OCI-M1 (cell line): ENCODE results near the gene UBE2A.

ENCODE experiments used
- DNase-seq: peaks from one replicate; lab custom pipeline; 2025; lab: John Stamatoyannopoulos, UW

The UBE2A gene

DNA sequence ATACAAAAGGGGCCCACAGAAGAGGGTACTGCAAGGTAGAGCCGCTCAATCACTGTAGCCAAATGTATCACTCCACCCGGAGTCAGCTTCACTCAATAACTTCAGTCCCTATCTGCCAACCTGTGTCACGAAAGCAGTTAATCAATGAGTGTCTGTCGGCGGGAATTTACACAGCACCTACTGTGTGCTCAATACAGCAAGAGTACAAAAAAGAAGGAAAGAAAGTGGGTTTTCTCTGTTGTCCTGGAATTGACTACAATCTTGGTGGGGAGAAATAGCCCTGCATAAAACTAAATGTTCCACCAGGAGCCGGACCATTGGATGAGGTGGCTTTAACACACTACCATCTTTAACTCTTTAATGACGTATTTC lies 32.6 kb downstream of the UBE2A start:
- no peak for DNase-seq

- no peak for DNase-seq
Measured at GRCh38 chrX:119614776-119615175, 40.4 kb downstream of the UBE2A start.

DNA sequence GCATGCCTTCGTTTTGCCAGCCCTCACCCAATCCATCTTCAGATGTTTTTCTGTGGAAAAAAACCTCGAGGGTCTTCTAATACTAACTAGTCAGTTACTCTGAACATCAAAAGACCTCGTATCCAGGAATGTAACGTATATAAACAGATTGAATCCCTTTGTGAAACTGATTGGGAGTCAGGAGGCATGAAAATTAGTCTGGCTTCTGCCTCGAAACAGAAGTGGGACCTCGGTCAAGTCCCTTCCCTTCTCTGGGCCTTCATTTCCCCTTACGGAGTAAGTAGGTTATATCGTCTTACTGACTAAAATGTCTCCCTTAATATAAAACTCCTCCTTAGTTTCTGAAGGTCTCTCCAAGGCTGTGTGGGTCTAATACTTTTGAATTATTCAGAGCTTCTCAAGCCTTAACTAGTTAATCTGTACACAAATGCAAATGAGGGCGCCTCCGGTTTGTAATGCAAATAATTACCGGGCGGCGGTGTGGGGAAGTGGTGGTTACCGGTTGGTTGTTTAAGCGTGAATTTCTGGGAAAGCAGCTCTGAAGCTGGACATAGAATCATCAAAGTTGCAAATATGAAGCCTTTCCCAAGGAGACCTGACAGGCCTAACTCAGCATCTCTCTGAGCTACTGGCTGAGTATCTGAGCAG lies 43.3 kb downstream of the UBE2A start:
- no peak for DNase-seq

GRCh38 chrX:119618439-119618838 lies 44.1 kb downstream of the UBE2A start:
- DNase-seq: no peak

- DNase-seq: no peak
Measured at GRCh38 chrX:119622356-119623232, 48.2 kb downstream of the UBE2A start.

DNA sequence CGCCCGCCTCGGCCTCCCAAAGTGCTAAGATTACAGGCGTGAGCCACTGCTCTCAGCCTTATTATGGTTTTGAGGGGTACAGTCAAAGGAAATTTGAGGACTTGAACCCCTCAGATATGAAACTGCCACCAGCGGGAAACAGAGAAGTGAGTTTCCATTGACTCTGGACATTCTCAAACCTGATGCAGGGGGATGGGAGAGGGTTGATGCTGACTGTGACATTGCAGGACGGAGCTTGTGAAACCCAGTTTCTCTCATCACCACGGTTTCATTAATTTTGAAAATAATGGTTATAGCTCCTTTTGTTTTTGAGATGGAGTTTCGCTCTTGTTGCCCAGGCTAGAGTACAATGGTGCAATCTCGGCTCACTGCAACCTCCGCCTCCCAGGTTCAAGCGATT lies 50.1 kb downstream of the UBE2A start:
- DNase-seq: no peak

DNA sequence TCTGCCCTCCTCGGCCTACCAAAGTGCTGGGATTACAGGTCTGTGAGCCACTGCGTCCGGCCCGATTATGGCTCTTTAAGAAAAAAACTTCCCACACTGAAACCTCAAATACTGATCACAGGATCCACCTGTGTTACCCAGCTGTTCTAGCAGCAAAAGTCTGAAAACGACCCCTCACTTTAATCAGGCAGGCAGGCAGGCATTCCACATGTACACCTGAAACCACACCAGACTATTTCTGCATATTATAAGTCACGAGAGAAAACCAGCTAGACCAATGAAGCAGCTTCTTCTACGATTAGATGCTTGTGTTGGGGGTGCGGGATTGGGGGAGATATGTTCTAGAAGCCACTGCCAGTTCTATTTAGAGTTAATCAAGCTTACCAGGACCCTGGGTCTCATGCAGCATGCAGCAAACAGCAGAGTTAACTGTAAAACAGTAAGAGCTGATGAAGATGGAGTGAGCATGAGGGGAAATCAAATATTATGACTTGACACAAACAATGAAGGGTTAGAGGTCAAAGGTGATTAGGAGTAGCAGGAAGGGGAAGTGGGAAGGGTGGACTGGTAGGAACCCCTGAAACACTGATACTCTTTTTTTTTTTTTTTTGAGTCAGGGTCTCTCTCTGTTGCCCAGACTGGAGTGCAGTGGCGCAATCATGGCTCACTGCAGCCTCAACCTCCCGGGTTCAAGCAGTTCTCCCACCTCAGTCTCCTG lies 50.7 kb downstream of the UBE2A start:
- DNase-seq: no peak

DNA sequence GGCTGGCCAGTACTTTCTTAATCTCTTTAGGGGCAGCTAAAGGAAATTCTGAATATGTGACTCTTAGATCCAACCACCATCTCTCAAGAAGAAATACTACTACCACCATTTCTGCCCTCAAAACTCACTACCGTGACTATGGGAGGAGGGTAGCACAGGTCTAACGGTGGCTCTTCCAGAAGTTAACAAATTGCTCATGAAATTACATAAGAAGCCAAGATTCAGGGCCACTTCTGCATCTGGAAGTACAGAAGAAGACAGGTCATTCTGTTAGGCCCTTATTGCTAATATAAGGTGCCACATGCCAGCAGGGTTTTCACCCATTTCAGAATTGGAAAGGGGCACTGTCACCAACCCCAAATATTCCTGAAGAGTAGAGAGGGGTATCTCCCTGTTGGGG lies 51.5 kb downstream of the UBE2A start:
- DNase-seq: no peak
